GM18499 (cell line): ENCODE measurements around the gene NCOA3.

Source experiments
- ATAC-seq: cut with Tn5 transposase; IDR thresholded peaks from one replicate; pipeline ENCODE4 v1.9.1; 2021; ENCODE audit warnings: moderate number of reproducible peaks; ENCODE audit not compliant: insufficient read depth, unreplicated experiment

The NCOA3 gene

GRCh38 chr20:47660602-47660905 is 158.9 kb downstream of the NCOA3 start:
- no peak for ATAC-seq

GRCh38 chr20:47660983-47661700 is 159.5 kb downstream of the NCOA3 start:
- ATAC-seq = no peak

- ATAC-seq = no peak
Observed at GRCh38 chr20:47661714-47662113, 160.0 kb downstream of the NCOA3 start.

GRCh38 chr20:47662483-47663353 is 161.0 kb downstream of the NCOA3 start:
- no peak for ATAC-seq

GRCh38 chr20:47663354-47664067 is 161.8 kb downstream of the NCOA3 start:
- no peak for ATAC-seq

GRCh38 chr20:47664068-47664437 is 162.4 kb downstream of the NCOA3 start:
- ATAC-seq = no peak

GRCh38 chr20:47664744-47665143 is 163.1 kb downstream of the NCOA3 start:
- no peak for ATAC-seq

- ATAC-seq = no peak
Observed at GRCh38 chr20:47665221-47665991, 163.7 kb downstream of the NCOA3 start.

- no peak for ATAC-seq
Observed at GRCh38 chr20:47666304-47666703, 164.6 kb downstream of the NCOA3 start.

GRCh38 chr20:47667086-47667485 is 165.4 kb downstream of the NCOA3 start:
- ATAC-seq = no peak

GRCh38 chr20:47667531-47668312 is 166.0 kb downstream of the NCOA3 start:
- ATAC-seq = no peak

- no peak for ATAC-seq
Observed at GRCh38 chr20:47668313-47669151, 166.8 kb downstream of the NCOA3 start.

GRCh38 chr20:47669152-47669425 is 167.4 kb downstream of the NCOA3 start:
- ATAC-seq = no peak

GRCh38 chr20:47669489-47669888 is 167.8 kb downstream of the NCOA3 start:
- ATAC-seq = no peak

GRCh38 chr20:47669927-47670890 is 168.5 kb downstream of the NCOA3 start:
- no peak for ATAC-seq

GRCh38 chr20:47670913-47671312 is 169.2 kb downstream of the NCOA3 start:
- no peak for ATAC-seq

- no peak for ATAC-seq
Observed at GRCh38 chr20:47672166-47672565, 170.5 kb downstream of the NCOA3 start.
